Tibial nerve (tissue), 4 donors: Measurements from ENCODE around the gene PLA2G6. TPM values are rescaled to one million over a fixed set of nuclear protein-coding genes. Genes with fewer than 3 reads are reported as not detected.
A peak's percentile ranks its signal among the peaks of the same experiment; 100 is the strongest.
"Not testable (repeated sequence)": the region's sequence is repeated elsewhere in the genome, so short reads cannot be mapped to it uniquely, and the experiment has no call there.

ENCODE experiments used
- DNase-seq, 2 donors: peaks; one replicate each; pipeline ENCODE4 v3.0.0-alpha.2; 2019; ENCODE audit warnings: low spot score in 2 of 2
- H3K27ac ChIP-seq, 4 donors: fragments of 200-600 bp; sonication (generic) in 3 of 4; one replicate each; pipeline ENCODE4 v1.5.1; 2017 to 2019; ENCODE audit warnings: mild to moderate bottlenecking in 1 of 4
- H3K27me3 ChIP-seq, 2 donors: fragments of 200-600 bp; sonication (generic) in 1 of 2; one replicate each; pipeline versions ENCODE4 v1.5.1 to v1.6.0; 2017 to 2019
- H3K36me3 ChIP-seq, 3 donors: fragments of 200-600 bp; sonication (generic); one replicate each; pipeline ENCODE4 v1.5.1; 2018 to 2019
- H3K4me1 ChIP-seq, 4 donors: fragments of 200-600 bp; sonication (generic) in 3 of 4; one replicate each; pipeline ENCODE4 v1.5.1; 2017 to 2019
- H3K4me3 ChIP-seq, 4 donors: fragments of 200-600 bp; sonication (generic) in 3 of 4; one replicate each; pipeline ENCODE4 v1.5.1; 2017 to 2019; ENCODE audit warnings: mild to moderate bottlenecking in 1 of 4, moderate library complexity in 1 of 4
- H3K9me3 ChIP-seq, 4 donors: fragments of 200-600 bp; sonication (generic) in 3 of 4; one replicate each; pipeline ENCODE4 v1.5.1; 2017 to 2019
- EP300 ChIP-seq, 2 donors: sonication (generic); formaldehyde crosslinking; IDR thresholded peaks; one replicate each; pipeline ENCODE4 v1.6.1; 2017; ENCODE audit warnings: antibody characterized with exemption in 2 of 2, mild to moderate bottlenecking in 1 of 2
- POLR2A ChIP-seq, 2 donors: fragments of 450-650 bp; IDR thresholded peaks; one replicate each; pipeline ENCODE4 v1.6.1; 2017; ENCODE audit warnings: antibody characterized with exemption in 2 of 2, mild to moderate bottlenecking in 2 of 2, moderate library complexity in 2 of 2
- WGBS, 2 donors: methylation state at CpG; one replicate each; pipeline ENCODE4 v1.1.5; 2018; 5-methylcytosine and 5-hydroxymethylcytosine counted together
- total RNA-seq, 4 donors: library from RNA; depleted of rRNA; stranded (reverse); fragments of >200 nt; gene quantifications; one replicate each; pipeline ENCODE4 v1.1.0, GENCODE V29; 2016
- TF ChIP-seq, protein P1 (sequence below), 5 experiments: fragments of 200-600 bp in 3 of 5; fragments of 450-650 bp in 2 of 5; sonication (generic) in 3 of 5; IDR thresholded peaks; one replicate each; pipeline ENCODE4 v1.5.1; 2016 to 2019; ENCODE audit warnings: antibody characterized with exemption in 5 of 5, mild to moderate bottlenecking in 3 of 5, moderate library complexity in 2 of 5

PLA2G6 gene
- total RNA-seq, 4 donors from 2014 or later, result 48.5 to 60.3 (median 55.1) TPM

DNA sequence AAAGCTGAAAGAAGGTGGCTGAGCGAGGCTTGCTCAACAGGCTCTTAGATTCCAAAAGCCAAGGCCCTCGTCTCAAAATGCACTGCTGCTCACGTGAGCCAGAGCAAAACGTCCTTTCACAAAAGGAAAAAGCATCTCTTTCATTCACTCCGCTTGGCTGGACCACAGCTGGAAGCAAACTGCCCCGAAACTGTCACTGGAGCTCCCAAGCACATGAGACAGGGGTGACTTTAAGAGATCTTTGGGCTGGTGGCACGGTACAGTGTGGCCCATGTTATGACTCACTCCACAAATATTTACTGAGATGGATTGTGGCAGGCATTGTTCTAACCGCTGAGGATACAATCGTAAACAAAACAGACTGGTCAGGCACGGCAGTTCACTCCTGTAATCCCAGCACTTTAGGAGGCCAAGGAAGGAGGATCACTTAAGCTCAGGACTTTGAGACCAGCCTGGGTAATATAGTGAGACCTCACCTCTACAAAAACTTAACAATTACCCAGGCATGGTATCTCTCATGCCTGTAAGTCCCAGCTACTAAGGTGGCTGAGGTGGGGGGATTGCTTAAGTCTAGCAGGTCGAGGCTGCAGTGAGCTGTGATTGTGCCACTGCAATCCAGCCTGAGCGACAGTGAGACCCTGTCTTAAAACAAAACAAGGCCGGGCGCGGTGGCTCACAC lies 3.6 kb downstream of the PLA2G6 start:
- TF ChIP-seq EP300 (IDR thresholded peaks at IDR 0.05) (peak; percentile 61 to 81), POLR2A (IDR thresholded peaks at IDR 0.05) (peak in 1 of 2 donors; percentile 11)
- TF ChIP-seq, protein P1, sequence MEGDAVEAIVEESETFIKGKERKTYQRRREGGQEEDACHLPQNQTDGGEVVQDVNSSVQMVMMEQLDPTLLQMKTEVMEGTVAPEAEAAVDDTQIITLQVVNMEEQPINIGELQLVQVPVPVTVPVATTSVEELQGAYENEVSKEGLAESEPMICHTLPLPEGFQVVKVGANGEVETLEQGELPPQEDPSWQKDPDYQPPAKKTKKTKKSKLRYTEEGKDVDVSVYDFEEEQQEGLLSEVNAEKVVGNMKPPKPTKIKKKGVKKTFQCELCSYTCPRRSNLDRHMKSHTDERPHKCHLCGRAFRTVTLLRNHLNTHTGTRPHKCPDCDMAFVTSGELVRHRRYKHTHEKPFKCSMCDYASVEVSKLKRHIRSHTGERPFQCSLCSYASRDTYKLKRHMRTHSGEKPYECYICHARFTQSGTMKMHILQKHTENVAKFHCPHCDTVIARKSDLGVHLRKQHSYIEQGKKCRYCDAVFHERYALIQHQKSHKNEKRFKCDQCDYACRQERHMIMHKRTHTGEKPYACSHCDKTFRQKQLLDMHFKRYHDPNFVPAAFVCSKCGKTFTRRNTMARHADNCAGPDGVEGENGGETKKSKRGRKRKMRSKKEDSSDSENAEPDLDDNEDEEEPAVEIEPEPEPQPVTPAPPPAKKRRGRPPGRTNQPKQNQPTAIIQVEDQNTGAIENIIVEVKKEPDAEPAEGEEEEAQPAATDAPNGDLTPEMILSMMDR (IDR thresholded peaks at IDR 0.05), result no peak
- Histone ChIP-seq H3K4me1 (peaks cover 0 to 48% (median 16%) of the 10 kb centered on the region in 4 donors), H3K27ac (peak overlapping the region; percentile 45 to 99 (median 74)), H3K9me3 (no peaks in the 10 kb centered on the region), H3K27me3 (no peaks in the 10 kb centered on the region), H3K36me3 (no peaks in the 10 kb centered on the region), H3K4me3 (no peak overlapping the region)
- 41 to 44% methylated on average over 14 to 15 of the region's 15 CpGs for WGBS, 2 donors
- peak in 1 of 2 donors; percentile 64 for DNase-seq

DNA sequence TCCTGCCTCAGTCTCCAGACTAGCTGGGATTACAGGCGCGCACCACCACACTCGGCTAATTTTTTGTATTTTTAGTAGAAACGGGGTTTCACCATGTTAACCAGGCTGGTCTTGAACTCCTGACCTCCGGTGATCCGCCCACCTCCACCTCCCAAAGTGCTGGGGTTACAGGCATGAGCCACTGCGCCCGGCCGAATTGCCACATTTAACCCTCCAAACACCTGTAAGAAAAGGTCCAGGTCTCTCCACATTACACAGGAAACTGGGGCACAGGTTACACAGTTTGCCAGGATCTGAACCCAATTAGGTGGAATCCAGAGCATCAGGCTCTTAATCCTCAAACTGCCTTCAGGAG lies 4.1 kb downstream of the PLA2G6 start:
- not testable (repeated sequence) for H3K9me3 ChIP-seq, H3K27me3 ChIP-seq, H3K36me3 ChIP-seq, DNase-seq, H3K4me3 ChIP-seq
- peaks cover 0 to 53% (median 18%) of the 10 kb centered on the region in 4 donors for H3K4me1 ChIP-seq
- WGBS, 2 donors, result 76 to 78% methylated on average over 9 of the region's 9 CpGs
- H3K27ac ChIP-seq, result peak overlapping the region; percentile 45 to 99 (median 74)

DNA sequence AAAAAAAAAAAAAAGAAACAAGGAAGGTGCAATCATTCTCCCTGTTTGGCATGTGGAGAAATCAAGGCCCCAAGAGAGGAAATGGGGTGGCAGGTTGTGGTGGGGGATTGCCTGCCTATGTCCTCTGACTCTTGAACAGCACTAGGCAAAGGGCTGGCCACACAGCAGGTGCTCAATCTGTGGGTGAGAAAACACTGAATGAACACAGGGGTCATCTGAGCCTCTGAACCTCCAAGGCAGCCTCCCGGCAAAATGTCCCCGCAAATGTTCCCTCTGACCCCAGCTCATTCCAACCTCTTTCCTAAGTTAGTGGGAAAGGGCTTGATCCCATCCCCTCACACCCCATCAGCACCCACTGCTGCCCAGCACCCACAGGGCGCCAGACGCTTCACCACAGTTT lies 4.6 kb downstream of the PLA2G6 start:
- DNase-seq, result no peak
- H3K4me1 ChIP-seq, result peaks cover 0 to 54% (median 19%) of the 10 kb centered on the region in 4 donors
- H3K27ac ChIP-seq, result peak overlapping the region; percentile 34 to 99 (median 65)
- H3K27me3 ChIP-seq, result no peaks in the 10 kb centered on the region
- no peaks in the 10 kb centered on the region for H3K36me3 ChIP-seq
- no peaks in the 10 kb centered on the region for H3K9me3 ChIP-seq
- H3K4me3 ChIP-seq, result no peak overlapping the region
- TF ChIP-seq EP300 (IDR thresholded peaks at IDR 0.05) (no peak), POLR2A (IDR thresholded peaks at IDR 0.05) (no peak)
- TF ChIP-seq, protein P1 (IDR thresholded peaks at IDR 0.05), result no peak
- 88 to 95% methylated on average over 4 of the region's 4 CpGs for WGBS, 2 donors

DNA sequence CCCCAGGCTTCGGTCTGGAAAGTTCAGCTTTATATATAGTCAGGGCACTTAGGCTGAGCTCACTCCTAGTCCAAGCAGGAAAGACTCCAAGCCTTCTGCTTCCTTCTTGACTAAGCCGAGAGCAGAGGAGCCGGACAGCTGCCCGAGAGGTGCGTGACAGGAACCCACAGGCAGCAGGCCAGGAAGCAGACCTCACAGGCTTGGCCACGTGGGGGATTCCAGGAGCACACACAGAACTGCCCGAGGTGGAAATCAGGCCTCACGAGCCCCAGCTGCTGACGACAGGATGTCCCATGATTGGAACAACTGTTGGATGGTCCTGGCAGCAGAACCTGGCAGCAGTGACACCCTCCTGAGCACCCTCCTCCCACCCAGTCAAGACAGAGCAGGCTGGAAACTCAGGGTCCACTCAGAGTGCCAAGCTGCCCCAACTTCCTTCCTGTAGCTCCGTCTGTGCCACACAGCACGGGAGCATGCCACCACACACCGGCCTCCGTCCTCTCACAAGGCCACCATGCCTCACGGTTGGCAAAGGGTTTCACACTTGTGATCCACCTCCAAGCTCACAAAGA lies 5.4 kb downstream of the PLA2G6 start:
- Histone ChIP-seq H3K4me1 (peaks cover 0 to 55% (median 17%) of the 10 kb centered on the region in 4 donors), H3K4me3 (no peak overlapping the region), H3K9me3 (no peaks in the 10 kb centered on the region), H3K27ac (peak overlapping the region; percentile 34 to 99 (median 65)), H3K27me3 (no peaks in the 10 kb centered on the region), H3K36me3 (no peaks in the 10 kb centered on the region)
- DNase-seq, result peak; percentile 43 to 61
- 75 to 85% methylated on average over 13 to 14 of the region's 14 CpGs for WGBS, 2 donors
- TF ChIP-seq, protein P1 (IDR thresholded peaks at IDR 0.05), result no peak
- TF ChIP-seq POLR2A (IDR thresholded peaks at IDR 0.05) (no peak), EP300 (IDR thresholded peaks at IDR 0.05) (peak; percentile 76 to 85)

DNA sequence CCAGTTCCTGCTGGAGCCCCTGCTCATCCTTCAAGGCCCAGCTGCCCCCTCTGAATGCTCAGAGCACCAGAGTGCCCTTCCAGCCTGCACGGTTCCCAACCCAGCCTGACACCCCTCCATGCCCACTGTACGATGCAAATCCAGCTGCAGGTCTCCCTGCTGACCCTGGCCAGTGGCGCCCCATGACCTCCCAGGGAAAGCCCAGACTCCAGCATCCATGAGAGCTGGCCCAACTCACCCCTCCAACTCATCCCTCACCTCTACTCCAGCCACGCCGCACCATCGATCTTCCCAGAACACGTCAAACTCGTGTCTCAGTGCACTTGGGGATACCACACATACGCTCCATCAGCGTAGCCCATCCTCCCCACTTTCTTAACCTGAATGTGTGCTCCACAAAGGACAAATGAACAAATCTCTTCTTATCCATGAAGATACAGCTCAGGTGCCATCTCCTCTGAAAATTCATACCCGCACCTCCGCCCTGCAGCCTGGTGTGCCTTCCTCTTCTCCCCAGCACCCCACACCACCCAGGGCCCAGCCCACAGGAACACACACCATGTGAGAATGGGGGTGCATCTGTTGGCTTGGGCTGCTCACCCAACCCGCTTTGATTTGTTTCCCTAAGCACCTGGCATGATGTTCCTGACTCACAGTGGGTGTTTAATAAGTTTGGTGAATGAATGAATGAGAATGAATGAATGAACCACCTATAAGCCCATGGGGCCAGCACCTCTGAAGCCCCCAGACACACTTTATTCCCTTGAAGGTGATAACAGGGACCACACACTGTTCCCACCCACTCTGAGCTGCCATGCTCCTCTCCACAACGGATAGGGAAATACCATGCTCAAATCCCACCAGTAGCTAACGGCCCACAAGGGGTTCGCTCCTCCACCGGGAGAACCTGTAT lies 6.2 kb downstream of the PLA2G6 start:
- DNase-seq, result no peak
- Histone ChIP-seq H3K9me3 (no peaks in the 10 kb centered on the region), H3K4me1 (peaks cover 0 to 48% (median 14%) of the 10 kb centered on the region in 4 donors), H3K27ac (peak overlapping the region in 3 of 4 donors; percentile 34 to 94 (median 52)), H3K27me3 (no peaks in the 10 kb centered on the region), H3K4me3 (no peak overlapping the region), H3K36me3 (no peaks in the 10 kb centered on the region)
- 88 to 89% methylated on average over 15 to 17 of the region's 17 CpGs for WGBS, 2 donors
- TF ChIP-seq POLR2A (IDR thresholded peaks at IDR 0.05), result no peak
- TF ChIP-seq EP300 (IDR thresholded peaks at IDR 0.05), result no peak
- TF ChIP-seq, protein P1 (IDR thresholded peaks at IDR 0.05), result no peak
